SU-DHL-6 (cell line): Measurements from ENCODE around the gene FAIM2.

ENCODE experiments used
- EZH2phosphoT487 ChIP-seq: fragments of 200-600 bp; sonication (generic), shearing (Covaris generic); conservative IDR thresholded peaks from 2 replicates; pipeline ENCODE4 v1.6.1; 2018; ENCODE audit warnings: mild to moderate bottlenecking, antibody characterized with exemption, low read length, moderate library complexity, mixed read lengths
- TF ChIP-seq, protein P1 (sequence below): fragments of 200-600 bp; sonication (generic); IDR thresholded peaks from one replicate; pipeline ENCODE4 v1.5.1; 2017; ENCODE audit warnings: antibody characterized with exemption, mild to moderate bottlenecking, low read length, moderate library complexity; ENCODE audit not compliant: insufficient read depth, poor library complexity, severe bottlenecking

DNA sequence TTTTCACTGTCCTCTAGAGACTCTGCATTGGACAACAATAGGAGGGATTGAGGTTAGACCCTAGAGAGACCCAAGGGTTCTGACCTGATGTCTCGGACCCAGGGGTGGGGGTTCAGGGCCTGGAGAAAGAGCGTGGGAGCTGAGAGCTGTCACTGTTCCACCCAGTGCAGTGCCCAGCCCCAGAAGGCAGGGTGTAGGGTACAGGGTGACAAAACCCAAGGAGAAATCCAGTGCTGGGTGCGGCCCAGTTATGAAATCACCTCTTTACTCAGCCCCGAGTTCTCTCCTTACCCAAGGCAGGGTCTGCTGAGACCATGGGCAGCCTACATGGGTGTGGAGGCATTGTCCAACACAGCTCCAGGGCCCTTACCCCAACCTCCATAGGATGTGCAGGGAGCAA is 49.5 kb upstream of the FAIM2 start:
- TF ChIP-seq, protein P1, sequence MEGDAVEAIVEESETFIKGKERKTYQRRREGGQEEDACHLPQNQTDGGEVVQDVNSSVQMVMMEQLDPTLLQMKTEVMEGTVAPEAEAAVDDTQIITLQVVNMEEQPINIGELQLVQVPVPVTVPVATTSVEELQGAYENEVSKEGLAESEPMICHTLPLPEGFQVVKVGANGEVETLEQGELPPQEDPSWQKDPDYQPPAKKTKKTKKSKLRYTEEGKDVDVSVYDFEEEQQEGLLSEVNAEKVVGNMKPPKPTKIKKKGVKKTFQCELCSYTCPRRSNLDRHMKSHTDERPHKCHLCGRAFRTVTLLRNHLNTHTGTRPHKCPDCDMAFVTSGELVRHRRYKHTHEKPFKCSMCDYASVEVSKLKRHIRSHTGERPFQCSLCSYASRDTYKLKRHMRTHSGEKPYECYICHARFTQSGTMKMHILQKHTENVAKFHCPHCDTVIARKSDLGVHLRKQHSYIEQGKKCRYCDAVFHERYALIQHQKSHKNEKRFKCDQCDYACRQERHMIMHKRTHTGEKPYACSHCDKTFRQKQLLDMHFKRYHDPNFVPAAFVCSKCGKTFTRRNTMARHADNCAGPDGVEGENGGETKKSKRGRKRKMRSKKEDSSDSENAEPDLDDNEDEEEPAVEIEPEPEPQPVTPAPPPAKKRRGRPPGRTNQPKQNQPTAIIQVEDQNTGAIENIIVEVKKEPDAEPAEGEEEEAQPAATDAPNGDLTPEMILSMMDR: no peak
- TF ChIP-seq EZH2phosphoT487: no peak
